GM12878 (cell line): Measurements from ENCODE around the gene TOP2B.

ENCODE experiments used
- MTA3 ChIP-seq: IDR thresholded peaks from 2 replicates; pipeline ENCODE4 v1.6.1; 2012; ENCODE audit warnings: low read length, inconsistent platforms, borderline replicate concordance
- TCF12 ChIP-seq: IDR thresholded peaks from 2 replicates; pipeline ENCODE4 v1.6.1; 2011; ENCODE audit warnings: low read depth, mild to moderate bottlenecking, low read length
- TF ChIP-seq, protein P1 (sequence below), 3 experiments: IDR thresholded peaks in 2 of 3; conservative IDR thresholded peaks in 1 of 3; 2 replicates each; pipeline ENCODE4 v1.5.1; 2011; ENCODE audit warnings: low read depth in 3 of 3, low read length in 3 of 3, mild to moderate bottlenecking in 3 of 3, control low read depth in 2 of 3, moderate library complexity in 2 of 3, inconsistent platforms in 1 of 3, mixed read lengths in 1 of 3; ENCODE audit not compliant: control insufficient read depth in 2 of 3, insufficient read depth in 1 of 3; ENCODE audit errors: extremely low read depth in 1 of 3

DNA sequence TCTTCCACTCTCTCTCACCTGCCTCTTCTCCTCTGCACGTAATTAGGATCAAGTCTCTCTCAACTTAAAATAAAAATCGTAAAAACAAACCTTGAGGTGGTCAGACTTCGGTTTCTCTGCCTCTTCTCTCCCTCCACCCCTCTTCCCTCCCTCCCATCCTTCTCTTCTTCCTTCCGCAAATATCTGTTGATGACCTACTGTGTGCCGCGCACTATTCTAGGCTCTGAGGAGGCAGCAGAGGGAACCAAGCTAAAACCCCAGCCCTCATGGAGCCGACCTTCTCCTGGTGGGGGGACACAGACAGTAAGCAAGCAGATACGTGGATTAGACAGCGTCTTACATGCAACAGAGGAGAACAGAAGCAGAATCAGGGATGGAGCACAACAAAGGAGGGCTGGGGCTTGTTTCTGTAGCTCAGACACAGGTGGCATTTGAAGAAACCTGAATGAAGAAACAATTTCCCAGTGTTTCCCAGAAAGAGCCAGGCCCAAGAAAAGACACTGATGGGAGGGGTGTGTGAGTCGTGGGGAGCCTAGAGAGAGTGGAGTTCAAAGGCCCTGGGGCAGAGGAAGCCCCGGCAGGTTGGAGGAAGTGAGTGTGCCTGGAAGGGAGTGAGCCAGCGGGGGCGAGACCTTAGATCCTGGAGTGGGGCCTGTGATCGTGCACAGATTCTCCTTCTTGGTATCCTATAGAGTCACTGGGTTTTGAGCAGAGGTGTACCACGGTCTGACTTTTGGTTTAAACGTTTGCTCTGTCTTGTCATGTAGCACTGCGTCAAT lies 80.5 kb downstream of the TOP2B start:
- no peak for TF ChIP-seq TCF12
- TF ChIP-seq, protein P1, sequence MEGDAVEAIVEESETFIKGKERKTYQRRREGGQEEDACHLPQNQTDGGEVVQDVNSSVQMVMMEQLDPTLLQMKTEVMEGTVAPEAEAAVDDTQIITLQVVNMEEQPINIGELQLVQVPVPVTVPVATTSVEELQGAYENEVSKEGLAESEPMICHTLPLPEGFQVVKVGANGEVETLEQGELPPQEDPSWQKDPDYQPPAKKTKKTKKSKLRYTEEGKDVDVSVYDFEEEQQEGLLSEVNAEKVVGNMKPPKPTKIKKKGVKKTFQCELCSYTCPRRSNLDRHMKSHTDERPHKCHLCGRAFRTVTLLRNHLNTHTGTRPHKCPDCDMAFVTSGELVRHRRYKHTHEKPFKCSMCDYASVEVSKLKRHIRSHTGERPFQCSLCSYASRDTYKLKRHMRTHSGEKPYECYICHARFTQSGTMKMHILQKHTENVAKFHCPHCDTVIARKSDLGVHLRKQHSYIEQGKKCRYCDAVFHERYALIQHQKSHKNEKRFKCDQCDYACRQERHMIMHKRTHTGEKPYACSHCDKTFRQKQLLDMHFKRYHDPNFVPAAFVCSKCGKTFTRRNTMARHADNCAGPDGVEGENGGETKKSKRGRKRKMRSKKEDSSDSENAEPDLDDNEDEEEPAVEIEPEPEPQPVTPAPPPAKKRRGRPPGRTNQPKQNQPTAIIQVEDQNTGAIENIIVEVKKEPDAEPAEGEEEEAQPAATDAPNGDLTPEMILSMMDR (IDR thresholded peaks at IDR 0.05 in 2 of 3, conservative IDR thresholded peaks at IDR 0.05 in 1 of 3; ENCODE audit: control insufficient read depth in 2 of 3, extremely low read depth in 1 of 3, insufficient read depth in 1 of 3, low read depth in 3 of 3, low read length in 3 of 3): no peak
- no peak for TF ChIP-seq MTA3
